IMR-90 (cell line): ENCODE data around the gene PI4KA. TPM values are rescaled to one million over a fixed set of nuclear protein-coding genes. Genes with fewer than 3 reads are reported as not detected.

Source experiments
- ATAC-seq: fragments of 200-7000 bp; cut with Tn5 transposase; 2 replicates; pipeline ENCODE4 v1.9.1; 2020; ENCODE audit warnings: low read depth, mild to moderate bottlenecking, moderate library complexity
- BruUV-seq: library from RNA; stranded (reverse); fragments of 400-500 nt; replicated peaks from 2 replicates; lab custom pipeline; 2021; lab: Mats Ljungman, UMichigan
- CTCF ChIA-PET: fragments of 300-600 bp; formaldehyde crosslinking; extraction: SDS; loops from one replicate; lab custom pipeline; 2021; ENCODE audit warnings: antibody characterized with exemption; lab: Yijun Ruan, JAX
- POLR2A ChIA-PET: fragments of 300-600 bp; sonication (Branson Sonifier 250); formaldehyde crosslinking; loops from one replicate; lab custom pipeline; 2022; ENCODE audit warnings: antibody characterized with exemption; ENCODE audit not compliant: unreplicated experiment; lab: Charles Lee
- DNase-seq: peaks from one replicate; pipeline ENCODE4 v3.0.0; 2013
- H2AFZ ChIP-seq: replicated peaks from 2 replicates; pipeline ENCODE3; 2013; ENCODE audit warnings: low read length, mild to moderate bottlenecking; ENCODE audit not compliant: poor library complexity
- H2AK5ac ChIP-seq: 2 replicates; pipeline ENCODE4 v1.6.1; 2013; ENCODE audit warnings: low read depth, low read length, inconsistent platforms
- H2AK9ac ChIP-seq: replicated peaks from 2 replicates; pipeline ENCODE3; 2013; ENCODE audit warnings: mild to moderate bottlenecking, low read depth, low read length, moderate library complexity; ENCODE audit not compliant: poor library complexity
- H2BK120ac ChIP-seq: 2 replicates; pipeline ENCODE4 v1.6.1; 2013; ENCODE audit warnings: low read depth, low read length, inconsistent platforms
- H2BK15ac ChIP-seq: 3 replicates; pipeline ENCODE4 v1.6.1; 2013; ENCODE audit warnings: low read depth, low read length, inconsistent platforms
- H2BK20ac ChIP-seq: 2 replicates; pipeline ENCODE4 v1.6.1; 2013; ENCODE audit warnings: low read depth, mild to moderate bottlenecking, inconsistent platforms, low read length, moderate library complexity
- H2BK5ac ChIP-seq: 2 replicates; pipeline ENCODE4 v1.6.1; 2013; ENCODE audit warnings: mild to moderate bottlenecking, low read depth, low read length, inconsistent platforms; ENCODE audit not compliant: poor library complexity, severe bottlenecking
- H3K14ac ChIP-seq: replicated peaks from 2 replicates; pipeline ENCODE4 v1.6.1; 2013; ENCODE audit warnings: low read depth, low read length, inconsistent platforms
- H3K18ac ChIP-seq: 2 replicates; pipeline ENCODE4 v1.6.1; 2013; ENCODE audit warnings: low read depth, low read length, control low read depth
- H3K23ac ChIP-seq: 2 replicates; pipeline ENCODE4 v1.6.1; 2013; ENCODE audit warnings: low read depth, low read length, inconsistent platforms
- H3K27ac ChIP-seq: 2 replicates; pipeline ENCODE4 v1.5.1; 2013; ENCODE audit warnings: mild to moderate bottlenecking, control low read depth, low read length; ENCODE audit not compliant: insufficient read depth
- H3K27me3 ChIP-seq: 2 replicates; pipeline ENCODE4 v1.6.1; 2013; ENCODE audit warnings: low read length; ENCODE audit not compliant: control insufficient read depth, insufficient read depth
- H3K36me3 ChIP-seq: 2 replicates; pipeline ENCODE4 v1.6.1; 2013; ENCODE audit warnings: low read length, mixed read lengths; ENCODE audit not compliant: control insufficient read depth, insufficient read depth
- H3K4ac ChIP-seq: 2 replicates; pipeline ENCODE4 v1.6.1; 2013; ENCODE audit warnings: low read depth, low read length, inconsistent platforms
- H3K4me1 ChIP-seq: 2 replicates; pipeline ENCODE4 v1.6.1; 2013; ENCODE audit warnings: low read length, mixed read lengths; ENCODE audit not compliant: control insufficient read depth, insufficient read depth
- H3K4me2 ChIP-seq: 2 replicates; pipeline ENCODE4 v1.6.1; 2013; ENCODE audit warnings: low read depth, mild to moderate bottlenecking, control low read depth, low read length, moderate library complexity
- H3K4me3 ChIP-seq: 2 replicates; pipeline ENCODE4 v1.5.1; 2013; ENCODE audit warnings: low read depth, mild to moderate bottlenecking, control low read depth, low read length, moderate library complexity; ENCODE audit not compliant: insufficient read depth
- H3K56ac ChIP-seq: 2 replicates; pipeline ENCODE4 v1.6.1; 2013; ENCODE audit warnings: low read length, inconsistent platforms; ENCODE audit not compliant: insufficient read depth; ENCODE audit errors: extremely low read depth
- H3K79me1 ChIP-seq, 2 experiments: 2 replicates each; pipeline ENCODE4 v1.6.1; 2013; ENCODE audit warnings: low read length in 2 of 2, inconsistent platforms in 1 of 2, low read depth in 1 of 2
- H3K9ac ChIP-seq: 2 replicates; pipeline ENCODE4 v1.6.1; 2013; ENCODE audit warnings: low read depth, low read length, control low read depth
- H3K9me1 ChIP-seq: 2 replicates; pipeline ENCODE4 v1.6.1; 2013; ENCODE audit warnings: low read length, inconsistent platforms; ENCODE audit not compliant: insufficient read depth
- H3K9me3 ChIP-seq: 2 replicates; pipeline ENCODE4 v1.6.1; 2013; ENCODE audit warnings: low read length; ENCODE audit not compliant: control insufficient read depth, insufficient read depth
- H4K20me1 ChIP-seq: 2 replicates; pipeline ENCODE4 v1.6.1; 2013; ENCODE audit warnings: low read length, inconsistent platforms; ENCODE audit not compliant: insufficient read depth
- H4K5ac ChIP-seq: 2 replicates; pipeline ENCODE4 v1.6.1; 2013; ENCODE audit warnings: mild to moderate bottlenecking, low read depth, low read length, control low read depth
- H4K8ac ChIP-seq, 2 experiments: 2 replicates each; pipeline ENCODE4 v1.6.1; 2013; ENCODE audit warnings: low read depth in 2 of 2, low read length in 2 of 2, control low read depth in 1 of 2, inconsistent platforms in 1 of 2
- H4K91ac ChIP-seq: 2 replicates; pipeline ENCODE4 v1.6.1; 2013; ENCODE audit warnings: low read depth, low read length, inconsistent platforms; ENCODE audit not compliant: insufficient read depth
- CHD1 ChIP-seq: IDR thresholded peaks from 2 replicates; pipeline ENCODE4 v1.6.1; 2012; ENCODE audit warnings: low read depth, low read length, improper control_type of control experiment
- ELK1 ChIP-seq: fragments of 150-350 bp; IDR thresholded peaks from 2 replicates; pipeline ENCODE4 v1.6.1; 2016; ENCODE audit warnings: low read depth, mild to moderate bottlenecking, low read length, moderate library complexity, borderline replicate concordance
- MAFK ChIP-seq: IDR thresholded peaks from 2 replicates; pipeline ENCODE4 v1.6.1; 2012; ENCODE audit warnings: low read depth, low read length, improper control_type of control experiment
- MAZ ChIP-seq: IDR thresholded peaks from 2 replicates; pipeline ENCODE4 v1.6.1; 2012; ENCODE audit warnings: low read depth, mild to moderate bottlenecking, low read length, improper control_type of control experiment, moderate library complexity, borderline replicate concordance
- RCOR1 ChIP-seq: IDR thresholded peaks from 2 replicates; pipeline ENCODE4 v1.6.1; 2012; ENCODE audit warnings: mild to moderate bottlenecking, low read length, improper control_type of control experiment; ENCODE audit not compliant: insufficient replicate concordance
- RFX5 ChIP-seq: IDR thresholded peaks from 2 replicates; pipeline ENCODE4 v1.8.0; 2012; ENCODE audit warnings: low read depth, mild to moderate bottlenecking, low read length, moderate library complexity
- whole genome bisulfite sequencing, 2 experiments: methylation state at CpG; one replicate each; pipeline versions ENCODE4 v1.1.5 to v1.1.7; 2013; ENCODE audit warnings: missing lambda C conversion rate in 2 of 2; ENCODE audit not compliant: insufficient read length in 1 of 2; ENCODE audit errors: extremely low coverage in 2 of 2; 5-methylcytosine and 5-hydroxymethylcytosine counted together
- dilution Hi-C: fragments of 300-500 bp; cut with HindIII; formaldehyde crosslinking; loops from one replicate; pipeline ENCODE4 v1.14.3; 2018; ENCODE audit warnings: low sequenced_read_pairs; ENCODE audit not compliant: unreplicated experiment
- in situ Hi-C: fragments of 300-500 bp; cut with MboI; formaldehyde crosslinking; loops from 3 replicates; pipeline ENCODE4 v1.14.3; 2019; ENCODE audit warnings: low sequenced_read_pairs, inconsistent platforms, mixed read lengths
- intact Hi-C: fragments of 100-400 bp; cut with micrococcal nuclease; formaldehyde crosslinking; loops from 2 replicates; pipeline ENCODE4 v1.10.0; 2022
- polyA plus RNA-seq, 3 experiments: library from polyadenylated mRNA; depleted of rRNA; stranded (reverse); fragments of >200 nt; gene quantifications; 2 replicates each; pipeline ENCODE4 v1.2.3, GENCODE V29; 2012; ENCODE audit warnings: low replicate concordance in 1 of 3
- total RNA-seq: library from RNA; depleted of rRNA; stranded (reverse); fragments of >200 nt; gene quantifications from 2 replicates; pipeline ENCODE4 v1.2.3, GENCODE V29; 2012

PI4KA gene
- total and polyA plus RNA-seq, 2 of the 4 experiments (the other 2 are of a cell fraction): 16.8 to 35.5 TPM

- Histone ChIP-seq H3K9ac (no peak overlapping the region), H3K9me1 (0 out of 2 replicates have a peak, but pooled peaks cover 2% of the 10 kb centered on the region), H4K20me1 (no peaks in the 10 kb centered on the region), H2AK9ac (peak overlapping the region; percentile 16), H2AFZ (no peak overlapping the region), H2BK20ac (no peak overlapping the region), H2BK5ac (no peak overlapping the region), H2BK15ac (no peak overlapping the region), H2AK5ac (no peak overlapping the region), H3K23ac (no peak overlapping the region), H3K79me1 (no peaks in the 10 kb centered on the region), H3K27me3 (peaks cover 1% of the 10 kb centered on the region; the same call in 1 of the 2 replicates), H3K4me3 (no peak overlapping the region), H4K8ac (no peak overlapping the region), H3K4ac (no peak overlapping the region), H2BK120ac (no peak overlapping the region), H3K14ac (no peak overlapping the region), H4K91ac (no peak overlapping the region), H4K5ac (no peak overlapping the region), H3K4me1 (peaks cover 1% of the 10 kb centered on the region; the same call in 1 of the 2 replicates), H3K4me2 (no peak overlapping the region), H3K36me3 (no peaks in the 10 kb centered on the region), H3K27ac (no peak overlapping the region), H3K18ac (no peak overlapping the region), H3K56ac (no peak overlapping the region), H3K9me3 (no peaks in the 10 kb centered on the region)
- BruUV-seq: no TSS peak
- intact Hi-C loops: loop anchor here (5.0 kb wide), 1 partner anchor 37 kb away; no protein-coding TSS in a partner anchor
- ATAC-seq: no peak
- no peak for DNase-seq
- in situ Hi-C loops: no loop called here
- dilution Hi-C loops: no loop called here
- no peak for TF ChIP-seq CHD1
- TF ChIP-seq RFX5: no peak
- no peak for TF ChIP-seq MAZ
- TF ChIP-seq MAFK: no peak
- TF ChIP-seq RCOR1: no peak
- no peak for TF ChIP-seq ELK1
- 63% methylated on average over 2 of the region's 7 CpGs; no CpG with 5 or more reads in 1 of the 2 experiments for WGBS, 2 experiments
- ChIA-PET CTCF (no interaction called here), POLR2A (interaction anchor here (0.7 kb wide), 1 partner anchor 8 kb away, joined by 5 read pairs; no protein-coding TSS in a partner anchor)
Measured at GRCh38 chr22:20663941-20664593, 194.5 kb downstream of the PI4KA start.
